Esophagus squamous epithelium (tissue), 4 donors: ENCODE measurements around the gene TTC4.

ENCODE experiments used
- CTCF ChIP-seq, 6 experiments: fragments of 450-650 bp in 4 of 6; fragments of 200-600 bp in 2 of 6; sonication (generic) in 2 of 6; IDR thresholded peaks; one replicate each; pipeline ENCODE4 v1.5.1; 2016 to 2019; ENCODE audit warnings: antibody characterized with exemption in 6 of 6, mild to moderate bottlenecking in 4 of 6, moderate library complexity in 4 of 6
- POLR2A ChIP-seq, 4 donors: fragments of 450-650 bp; IDR thresholded peaks; one replicate each; pipeline ENCODE4 v1.6.1; 2017; ENCODE audit warnings: antibody characterized with exemption in 4 of 4, mild to moderate bottlenecking in 4 of 4, moderate library complexity in 3 of 4

DNA sequence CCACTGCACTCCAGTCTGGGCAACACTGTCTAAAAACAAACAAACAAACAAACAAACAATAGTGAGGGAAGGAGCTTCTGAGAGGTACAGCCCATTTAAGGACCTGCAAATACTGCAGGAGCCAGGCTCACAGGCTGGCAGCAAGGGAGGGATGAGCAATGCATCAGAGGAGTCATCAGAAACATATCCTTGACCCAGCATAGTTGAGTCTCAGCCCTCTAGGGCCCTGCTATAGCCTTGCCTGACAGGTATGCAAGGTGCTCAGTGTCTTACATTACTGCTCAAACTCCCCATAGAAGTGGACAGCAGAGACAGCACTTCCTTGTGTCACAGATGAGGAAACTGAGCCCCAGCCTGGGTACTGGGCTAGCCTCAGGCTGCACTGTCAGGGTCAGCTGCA is 7.3 kb upstream of the TTC4 start:
- TF ChIP-seq CTCF (IDR thresholded peaks at IDR 0.05) (no peak), POLR2A (IDR thresholded peaks at IDR 0.05) (no peak)
